ES-I3 (cell line): Measurements from ENCODE around the gene RIT1.
"Not testable (repeated sequence)": the region's sequence is repeated elsewhere in the genome, so short reads cannot be mapped to it uniquely, and the experiment has no call there.

Experiments
- H3K36me3 ChIP-seq: 2 replicates; pipeline ENCODE4 v1.6.1; 2013; ENCODE audit warnings: mild to moderate bottlenecking, low read length, control low read depth, moderate library complexity; ENCODE audit not compliant: insufficient read depth
- H3K4me1 ChIP-seq: 2 replicates; pipeline ENCODE4 v1.6.1; 2013; ENCODE audit warnings: mild to moderate bottlenecking, control low read depth, low read length; ENCODE audit not compliant: insufficient read depth
- H3K9ac ChIP-seq: 2 replicates; pipeline ENCODE4 v1.6.1; 2013; ENCODE audit warnings: low read depth, mild to moderate bottlenecking, low read length, moderate library complexity
- H3K9me3 ChIP-seq: 2 replicates; pipeline ENCODE4 v1.6.1; 2013; ENCODE audit warnings: mild to moderate bottlenecking, low read length, moderate library complexity; ENCODE audit not compliant: control insufficient read depth, insufficient read depth

Gene RIT1

GRCh38 chr1:155919801-155920200, 8.7 kb upstream of the RIT1 start:
- Histone ChIP-seq H3K9me3 (no peaks in the 10 kb centered on the region), H3K36me3 (peaks cover 66% of the 10 kb centered on the region), H3K4me1 (no peaks in the 10 kb centered on the region), H3K9ac (no peak overlapping the region)

DNA sequence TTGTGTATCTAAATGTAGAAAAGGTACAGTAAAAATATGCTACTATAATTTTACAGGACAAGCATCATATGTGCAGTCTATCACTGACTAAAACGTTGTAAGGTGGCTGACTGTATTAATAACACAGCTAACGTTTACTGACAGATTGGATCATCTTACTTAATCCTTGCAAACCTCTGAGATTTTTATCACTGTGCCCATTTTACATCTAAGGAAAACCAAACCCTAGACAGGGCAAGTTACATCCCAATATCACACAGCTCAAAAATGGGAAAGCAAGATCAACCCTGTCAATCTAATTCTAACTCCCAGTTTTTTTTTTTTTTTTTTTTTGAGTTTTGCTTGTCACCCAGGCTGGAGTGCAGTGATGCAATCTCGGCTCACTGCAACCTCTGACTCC, 7.5 kb upstream of the RIT1 start:
- Histone ChIP-seq H3K4me1 (no peaks in the 10 kb centered on the region), H3K9me3 (no peaks in the 10 kb centered on the region), H3K36me3 (peaks cover 74% of the 10 kb centered on the region), H3K9ac (no peak overlapping the region)

- H3K4me1 ChIP-seq: peaks cover 3% of the 10 kb centered on the region; the same call in 1 of the 2 replicates
- no peak overlapping the region for H3K9ac ChIP-seq
- no peaks in the 10 kb centered on the region for H3K9me3 ChIP-seq
- peaks cover 42% of the 10 kb centered on the region for H3K36me3 ChIP-seq
These were observed 3.0 kb upstream of the RIT1 start for GRCh38 chr1:155913969-155914757.

DNA sequence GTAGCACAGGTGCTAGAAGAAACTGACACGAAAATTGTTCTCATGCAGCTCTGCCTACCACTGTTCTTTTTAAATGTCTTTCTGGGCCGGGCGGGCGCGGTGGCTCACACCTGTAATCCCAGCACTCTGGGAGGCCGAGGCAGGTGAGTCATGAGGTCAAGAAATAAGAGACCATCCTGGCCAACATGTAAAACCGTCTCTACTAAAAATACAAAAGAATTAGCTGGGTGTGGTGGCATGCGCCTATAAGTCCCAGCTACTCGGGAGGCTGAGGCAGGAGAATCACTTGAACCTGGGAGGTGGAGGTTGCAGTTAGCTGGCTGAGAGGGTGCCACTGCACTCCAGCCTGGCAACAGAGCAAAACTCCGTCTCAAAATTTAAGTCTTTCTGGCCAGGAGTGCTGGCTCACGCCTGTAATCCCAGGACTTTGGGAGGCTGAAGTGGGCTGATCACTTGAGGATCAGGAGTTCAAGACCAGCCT, 947 bp upstream of the RIT1 start:
- no peaks in the 10 kb centered on the region for H3K9me3 ChIP-seq
- H3K36me3 ChIP-seq: peaks cover 26% of the 10 kb centered on the region
- H3K4me1 ChIP-seq: peaks cover 3% of the 10 kb centered on the region; the same call in 1 of the 2 replicates
- H3K9ac ChIP-seq: no peak overlapping the region

DNA sequence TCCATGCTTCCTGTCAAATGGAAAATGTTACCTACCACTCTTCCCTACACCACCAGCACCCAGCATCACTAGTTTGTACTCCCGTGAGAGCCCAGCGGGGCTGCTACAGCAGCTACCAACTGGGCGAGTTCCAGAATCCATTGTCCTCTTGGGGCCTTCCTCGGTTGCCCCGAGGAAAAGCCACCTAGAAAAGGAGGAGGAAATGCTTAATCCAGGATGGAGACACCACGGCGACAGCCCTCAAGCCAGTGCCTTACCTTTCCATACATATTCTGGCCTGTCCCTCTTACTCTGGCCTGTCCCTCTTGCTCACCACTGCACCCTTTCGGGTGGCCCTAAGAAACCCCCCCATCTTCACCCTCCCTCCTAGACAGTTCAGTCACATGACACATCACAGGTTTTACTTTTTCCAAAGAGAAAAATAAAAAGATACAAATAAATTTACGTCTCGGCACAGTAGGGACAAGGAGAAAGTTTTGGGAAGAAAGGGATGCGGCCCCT, 478 bp downstream of the RIT1 start:
- H3K9me3 ChIP-seq: no peaks in the 10 kb centered on the region
- peaks cover 3% of the 10 kb centered on the region; the same call in 1 of the 2 replicates for H3K4me1 ChIP-seq
- H3K9ac ChIP-seq: peak overlapping the region; percentile 62; the same call in 1 of the 2 replicates
- H3K36me3 ChIP-seq: peaks cover 15% of the 10 kb centered on the region

DNA sequence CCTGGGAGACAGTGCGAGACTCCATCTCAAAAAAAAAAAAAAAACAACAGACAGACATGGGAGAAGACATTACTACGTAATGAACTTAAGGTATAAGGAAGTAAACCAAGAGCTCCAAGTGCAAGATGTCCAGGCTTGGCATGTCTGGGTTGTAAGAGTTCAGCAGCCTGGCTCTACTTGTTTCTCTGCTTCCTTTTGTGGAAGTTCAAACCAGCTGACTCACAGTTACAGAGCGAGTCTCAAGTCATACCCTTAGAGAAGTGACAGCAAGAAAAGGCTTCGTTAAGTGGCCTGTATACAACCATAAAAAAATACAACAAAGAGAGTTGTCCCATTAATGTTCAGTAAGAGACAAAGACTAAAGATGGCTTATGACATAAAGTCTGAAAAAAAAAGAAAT, 1.3 kb downstream of the RIT1 start:
- Histone ChIP-seq H3K9me3 (no peaks in the 10 kb centered on the region), H3K36me3 (peaks cover 16% of the 10 kb centered on the region), H3K4me1 (peaks cover 3% of the 10 kb centered on the region; the same call in 1 of the 2 replicates), H3K9ac (no peak overlapping the region)

- Histone ChIP-seq H3K9ac (no peak overlapping the region), H3K9me3 (no peaks in the 10 kb centered on the region), H3K4me1 (no peaks in the 10 kb centered on the region), H3K36me3 (peaks cover 16% of the 10 kb centered on the region)
These were observed 6.9 kb downstream of the RIT1 start for GRCh38 chr1:155904261-155904660.

- Histone ChIP-seq H3K4me1 (no peaks in the 10 kb centered on the region), H3K9ac (no peak overlapping the region), H3K9me3 (no peaks in the 10 kb centered on the region), H3K36me3 (peaks cover 22% of the 10 kb centered on the region)
These were observed 11.0 kb downstream of the RIT1 start for GRCh38 chr1:155900161-155900560.

- H3K36me3 ChIP-seq: peaks cover 17% of the 10 kb centered on the region
- H3K4me1 ChIP-seq: no peaks in the 10 kb centered on the region
- no peaks in the 10 kb centered on the region for H3K9me3 ChIP-seq
- no peak overlapping the region for H3K9ac ChIP-seq
These were observed 11.5 kb downstream of the RIT1 start for GRCh38 chr1:155899683-155900082.

GRCh38 chr1:155898888-155899287, 12.3 kb downstream of the RIT1 start:
- Histone ChIP-seq H3K4me1 (no peaks in the 10 kb centered on the region), H3K9me3 (no peaks in the 10 kb centered on the region), H3K36me3 (peaks cover 11% of the 10 kb centered on the region), H3K9ac (no peak overlapping the region)

- Histone ChIP-seq H3K4me1 (peaks cover 6% of the 10 kb centered on the region; the same call in 1 of the 2 replicates), H3K9me3 (no peaks in the 10 kb centered on the region), H3K9ac (no peak overlapping the region), H3K36me3 (peaks cover 11% of the 10 kb centered on the region)
These were observed 13.4 kb downstream of the RIT1 start for GRCh38 chr1:155897746-155898145.

GRCh38 chr1:155896476-155896875, 14.7 kb downstream of the RIT1 start:
- H3K36me3 ChIP-seq: peaks cover 11% of the 10 kb centered on the region
- not testable (repeated sequence) for H3K9ac ChIP-seq

GRCh38 chr1:155895617-155896016, 15.5 kb downstream of the RIT1 start:
- peaks cover 11% of the 10 kb centered on the region for H3K36me3 ChIP-seq
- H3K9me3 ChIP-seq, H3K4me1 ChIP-seq: not testable (repeated sequence)

More at GRCh38 chr1:155896476-155896875, 14.7 kb downstream of the RIT1 start:
- H3K4me1 ChIP-seq, H3K9me3 ChIP-seq: not testable (repeated sequence)

GRCh38 chr1:155893389-155894142, 17.6 kb downstream of the RIT1 start:
- Histone ChIP-seq H3K36me3 (0 out of 2 replicates have a peak, but pooled peaks cover 3% of the 10 kb centered on the region), H3K9ac (no peak overlapping the region), H3K9me3 (no peaks in the 10 kb centered on the region), H3K4me1 (peaks cover 6% of the 10 kb centered on the region; the same call in 1 of the 2 replicates)

More at GRCh38 chr1:155895617-155896016, 15.5 kb downstream of the RIT1 start:
- not testable (repeated sequence) for H3K9ac ChIP-seq
